OCI-LY1 (cell line): Measurements from ENCODE around the gene TRIP10.

Source experiments
- H2AFZ ChIP-seq: fragments of 200-600 bp; sonication (generic), shearing (Covaris generic); 2 replicates; pipeline ENCODE4 v1.6.0; 2014; ENCODE audit warnings: antibody characterized with exemption, mild to moderate bottlenecking, low read length
- H3F3A ChIP-seq: fragments of 200-600 bp; sonication (generic), shearing (Covaris generic); 2 replicates; pipeline ENCODE4 v1.6.0; 2014; ENCODE audit warnings: mild to moderate bottlenecking, antibody characterized with exemption, low read length, moderate library complexity; ENCODE audit not compliant: insufficient read depth
- H3K27ac ChIP-seq: fragments of 200-600 bp; sonication (generic); 2 replicates; pipeline ENCODE4 v1.5.1; 2014; ENCODE audit warnings: low read length, mixed run types, mild to moderate bottlenecking, low read depth; ENCODE audit not compliant: poor library complexity, severe bottlenecking
- H3K27me3 ChIP-seq: fragments of 200-600 bp; sonication (generic); 2 replicates; pipeline ENCODE4 v1.6.0; 2014; ENCODE audit warnings: antibody characterized with exemption, mild to moderate bottlenecking, low read length, moderate library complexity; ENCODE audit not compliant: insufficient read depth
- H3K36me3 ChIP-seq: fragments of 200-600 bp; sonication (generic); 2 replicates; pipeline ENCODE4 v1.6.1; 2014; ENCODE audit warnings: mild to moderate bottlenecking, antibody characterized with exemption, low read length, moderate library complexity, mixed read lengths; ENCODE audit not compliant: insufficient read depth
- H3K4me1 ChIP-seq: fragments of 200-600 bp; sonication (generic); 2 replicates; pipeline ENCODE4 v1.5.1; 2014; ENCODE audit warnings: mild to moderate bottlenecking, low read length, moderate library complexity; ENCODE audit not compliant: insufficient read depth, severe bottlenecking
- H3K4me2 ChIP-seq: fragments of 200-600 bp; sonication (generic), shearing (Covaris generic); 2 replicates; pipeline ENCODE4 v1.6.1; 2014; ENCODE audit warnings: low read length
- H3K4me3 ChIP-seq: fragments of 200-600 bp; sonication (generic); 2 replicates; pipeline ENCODE4 v1.5.1; 2014; ENCODE audit warnings: low read length, low read depth, mild to moderate bottlenecking, mixed read lengths; ENCODE audit not compliant: poor library complexity, severe bottlenecking
- H3K79me2 ChIP-seq: fragments of 200-600 bp; shearing (Covaris generic); 2 replicates; pipeline ENCODE4 v1.6.1; 2016; ENCODE audit warnings: mixed run types, low read length, mixed read lengths; ENCODE audit not compliant: insufficient read depth
- H3K9ac ChIP-seq: fragments of 200-600 bp; sonication (generic), shearing (Covaris generic); 2 replicates; pipeline ENCODE4 v1.6.1; 2014; ENCODE audit warnings: mild to moderate bottlenecking, low read length, mixed read lengths
- H3K9me2 ChIP-seq: fragments of 200-600 bp; sonication (generic), shearing (Covaris generic); 2 replicates; pipeline ENCODE4 v1.6.1; 2014; ENCODE audit warnings: low read depth, mild to moderate bottlenecking, low read length, mixed read lengths
- H3K9me3 ChIP-seq: fragments of 200-600 bp; shearing (Covaris generic); 2 replicates; pipeline ENCODE4 v1.6.1; 2014; ENCODE audit warnings: low read length, mixed read lengths
- H4K20me1 ChIP-seq: fragments of 200-600 bp; sonication (generic), shearing (Covaris generic); 2 replicates; pipeline ENCODE4 v1.6.0; 2016; ENCODE audit warnings: mild to moderate bottlenecking, low read length; ENCODE audit not compliant: insufficient read depth
- CTCF ChIP-seq: fragments of 200-600 bp; sonication (generic), shearing (Covaris generic); IDR thresholded peaks from 2 replicates; pipeline ENCODE4 v1.5.1; 2017; ENCODE audit warnings: mild to moderate bottlenecking, antibody characterized with exemption, low read length, moderate library complexity, mixed read lengths
- EZH2 ChIP-seq: fragments of 200-600 bp; sonication (generic), shearing (Covaris generic); IDR thresholded peaks from 2 replicates; pipeline ENCODE4 v1.8.0; 2017; ENCODE audit warnings: borderline replicate concordance, mixed run types, mild to moderate bottlenecking, antibody characterized with exemption, low read length, moderate library complexity, mixed read lengths

The TRIP10 gene

GRCh38 chr19:6694147-6694815, 45.2 kb upstream of the TRIP10 start:
- no peaks in the 10 kb centered on the region for H3K36me3 ChIP-seq
- H3K4me3 ChIP-seq, result no peak overlapping the region
- H3K79me2 ChIP-seq, result no peaks in the 10 kb centered on the region
- H3K4me1 ChIP-seq, result no peaks in the 10 kb centered on the region
- TF ChIP-seq EZH2, result no peak
- no peak for TF ChIP-seq CTCF
- no peak overlapping the region for H3K4me2 ChIP-seq
- H2AFZ ChIP-seq, result no peak overlapping the region
- H3K27me3 ChIP-seq, result no peaks in the 10 kb centered on the region; the same call in 1 of the 2 replicates
- no peaks in the 10 kb centered on the region for H3K9me3 ChIP-seq
- H3K27ac ChIP-seq, result no peak overlapping the region
- H3F3A ChIP-seq, result no peaks in the 10 kb centered on the region
- H3K9ac ChIP-seq, result no peak overlapping the region
- no peaks in the 10 kb centered on the region for H3K9me2 ChIP-seq
- no peaks in the 10 kb centered on the region for H4K20me1 ChIP-seq

GRCh38 chr19:6696239-6696820, 43.1 kb upstream of the TRIP10 start:
- Histone ChIP-seq H3K9me3 (0 out of 2 replicates have a peak, but pooled peaks cover 3% of the 10 kb centered on the region), H3K9ac (no peak overlapping the region), H3K36me3 (no peaks in the 10 kb centered on the region), H3K4me2 (no peak overlapping the region), H3K9me2 (no peaks in the 10 kb centered on the region), H3K4me1 (no peaks in the 10 kb centered on the region), H3K79me2 (no peaks in the 10 kb centered on the region), H4K20me1 (no peaks in the 10 kb centered on the region), H2AFZ (no peak overlapping the region), H3F3A (no peaks in the 10 kb centered on the region), H3K27ac (no peak overlapping the region), H3K27me3 (no peaks in the 10 kb centered on the region), H3K4me3 (no peak overlapping the region)
- TF ChIP-seq EZH2, result no peak
- no peak for TF ChIP-seq CTCF

- Histone ChIP-seq H3K79me2 (no peaks in the 10 kb centered on the region), H3K4me3 (no peak overlapping the region), H3K27me3 (peaks cover 4% of the 10 kb centered on the region; the same call in 1 of the 2 replicates), H3K9me2 (no peaks in the 10 kb centered on the region), H2AFZ (no peak overlapping the region), H3F3A (no peaks in the 10 kb centered on the region), H3K9ac (no peak overlapping the region), H4K20me1 (no peaks in the 10 kb centered on the region), H3K36me3 (no peaks in the 10 kb centered on the region), H3K4me1 (no peaks in the 10 kb centered on the region), H3K9me3 (0 out of 2 replicates have a peak, but pooled peaks cover 3% of the 10 kb centered on the region), H3K4me2 (no peak overlapping the region), H3K27ac (no peak overlapping the region)
- TF ChIP-seq CTCF (no peak), EZH2 (no peak)
Observed at GRCh38 chr19:6697291-6697690, 42.2 kb upstream of the TRIP10 start.
